ENCODE measurements around the gene GSG1. TPM values are rescaled to one million over a fixed set of nuclear protein-coding genes. Genes with fewer than 3 reads are reported as not detected.
A peak's percentile ranks its signal among the peaks of the same experiment; 100 is the strongest.

GSG1 gene
- total RNA-seq, 1 experiment from 2014 or later, result 0.28 TPM

DNA sequence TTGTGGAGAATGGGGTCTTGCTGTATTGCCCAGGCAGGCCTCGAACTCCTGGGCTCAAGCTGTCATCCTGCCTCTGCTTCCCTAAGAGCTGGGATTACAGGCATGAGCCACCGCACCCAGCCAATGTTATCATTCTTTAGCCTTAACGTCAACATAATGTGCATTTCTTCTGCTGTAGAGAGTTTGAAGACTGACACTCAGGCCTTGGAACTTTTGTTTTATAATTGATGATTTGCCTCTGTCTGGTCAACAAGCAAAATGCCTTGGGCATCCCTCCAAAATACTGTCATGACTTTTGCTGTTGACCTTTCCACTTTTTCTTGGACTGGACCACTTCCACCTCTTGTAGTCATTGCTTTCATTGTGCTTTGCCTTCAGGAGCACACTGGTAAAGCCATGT lies 30.3 kb downstream of the GSG1 start:
- Mint-ChIP-seq H3K4me3 (no peak overlapping the region), H3K4me1 (peaks cover 5% of the 10 kb centered on the region; the same call in 1 of the 2 replicates), H3K27me3 (ENCODE audit: low read depth) (no peaks in the 10 kb centered on the region), H3K9me3 (no peaks in the 10 kb centered on the region), H3K36me3 (peaks cover 75% of the 10 kb centered on the region), H3K27ac (0 out of 2 replicates have a peak overlapping the region, but pooled peaks have one; percentile 29)
- TF ChIP-seq ZNF121 (CRISPR knock-in tag; IDR thresholded peaks at IDR 0.05) (peak; percentile 47; the same call in 1 of the 2 replicates), NFYB (CRISPR knock-in tag; conservative IDR thresholded peaks at IDR 0.05; ENCODE audit: low read depth) (no peak), NFE2L1 (CRISPR knock-in tag; IDR thresholded peaks at IDR 0.05) (no peak), GTF2I (CRISPR knock-in tag; conservative IDR thresholded peaks at IDR 0.05) (no peak), SMAD4 (CRISPR knock-in tag; IDR thresholded peaks at IDR 0.05) (no peak), MAX (CRISPR knock-in tag; IDR thresholded peaks at IDR 0.05) (no peak)
- TF ChIP-seq, protein P1, sequence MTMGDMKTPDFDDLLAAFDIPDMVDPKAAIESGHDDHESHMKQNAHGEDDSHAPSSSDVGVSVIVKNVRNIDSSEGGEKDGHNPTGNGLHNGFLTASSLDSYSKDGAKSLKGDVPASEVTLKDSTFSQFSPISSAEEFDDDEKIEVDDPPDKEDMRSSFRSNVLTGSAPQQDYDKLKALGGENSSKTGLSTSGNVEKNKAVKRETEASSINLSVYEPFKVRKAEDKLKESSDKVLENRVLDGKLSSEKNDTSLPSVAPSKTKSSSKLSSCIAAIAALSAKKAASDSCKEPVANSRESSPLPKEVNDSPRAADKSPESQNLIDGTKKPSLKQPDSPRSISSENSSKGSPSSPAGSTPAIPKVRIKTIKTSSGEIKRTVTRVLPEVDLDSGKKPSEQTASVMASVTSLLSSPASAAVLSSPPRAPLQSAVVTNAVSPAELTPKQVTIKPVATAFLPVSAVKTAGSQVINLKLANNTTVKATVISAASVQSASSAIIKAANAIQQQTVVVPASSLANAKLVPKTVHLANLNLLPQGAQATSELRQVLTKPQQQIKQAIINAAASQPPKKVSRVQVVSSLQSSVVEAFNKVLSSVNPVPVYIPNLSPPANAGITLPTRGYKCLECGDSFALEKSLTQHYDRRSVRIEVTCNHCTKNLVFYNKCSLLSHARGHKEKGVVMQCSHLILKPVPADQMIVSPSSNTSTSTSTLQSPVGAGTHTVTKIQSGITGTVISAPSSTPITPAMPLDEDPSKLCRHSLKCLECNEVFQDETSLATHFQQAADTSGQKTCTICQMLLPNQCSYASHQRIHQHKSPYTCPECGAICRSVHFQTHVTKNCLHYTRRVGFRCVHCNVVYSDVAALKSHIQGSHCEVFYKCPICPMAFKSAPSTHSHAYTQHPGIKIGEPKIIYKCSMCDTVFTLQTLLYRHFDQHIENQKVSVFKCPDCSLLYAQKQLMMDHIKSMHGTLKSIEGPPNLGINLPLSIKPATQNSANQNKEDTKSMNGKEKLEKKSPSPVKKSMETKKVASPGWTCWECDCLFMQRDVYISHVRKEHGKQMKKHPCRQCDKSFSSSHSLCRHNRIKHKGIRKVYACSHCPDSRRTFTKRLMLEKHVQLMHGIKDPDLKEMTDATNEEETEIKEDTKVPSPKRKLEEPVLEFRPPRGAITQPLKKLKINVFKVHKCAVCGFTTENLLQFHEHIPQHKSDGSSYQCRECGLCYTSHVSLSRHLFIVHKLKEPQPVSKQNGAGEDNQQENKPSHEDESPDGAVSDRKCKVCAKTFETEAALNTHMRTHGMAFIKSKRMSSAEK (CRISPR knock-in tag; IDR thresholded peaks at IDR 0.05; ENCODE audit: borderline replicate concordance), result no peak
- DNase-seq (ENCODE audit: low spot score) (no peak), ATAC-seq (no peak)
- POLR2A ChIA-PET, result no interaction called here
- CTCF ChIA-PET, result interaction anchor here (0.8 kb wide), 1 partner anchor 49 kb away, joined by 3 read pairs; no protein-coding TSS in a partner anchor

DNA sequence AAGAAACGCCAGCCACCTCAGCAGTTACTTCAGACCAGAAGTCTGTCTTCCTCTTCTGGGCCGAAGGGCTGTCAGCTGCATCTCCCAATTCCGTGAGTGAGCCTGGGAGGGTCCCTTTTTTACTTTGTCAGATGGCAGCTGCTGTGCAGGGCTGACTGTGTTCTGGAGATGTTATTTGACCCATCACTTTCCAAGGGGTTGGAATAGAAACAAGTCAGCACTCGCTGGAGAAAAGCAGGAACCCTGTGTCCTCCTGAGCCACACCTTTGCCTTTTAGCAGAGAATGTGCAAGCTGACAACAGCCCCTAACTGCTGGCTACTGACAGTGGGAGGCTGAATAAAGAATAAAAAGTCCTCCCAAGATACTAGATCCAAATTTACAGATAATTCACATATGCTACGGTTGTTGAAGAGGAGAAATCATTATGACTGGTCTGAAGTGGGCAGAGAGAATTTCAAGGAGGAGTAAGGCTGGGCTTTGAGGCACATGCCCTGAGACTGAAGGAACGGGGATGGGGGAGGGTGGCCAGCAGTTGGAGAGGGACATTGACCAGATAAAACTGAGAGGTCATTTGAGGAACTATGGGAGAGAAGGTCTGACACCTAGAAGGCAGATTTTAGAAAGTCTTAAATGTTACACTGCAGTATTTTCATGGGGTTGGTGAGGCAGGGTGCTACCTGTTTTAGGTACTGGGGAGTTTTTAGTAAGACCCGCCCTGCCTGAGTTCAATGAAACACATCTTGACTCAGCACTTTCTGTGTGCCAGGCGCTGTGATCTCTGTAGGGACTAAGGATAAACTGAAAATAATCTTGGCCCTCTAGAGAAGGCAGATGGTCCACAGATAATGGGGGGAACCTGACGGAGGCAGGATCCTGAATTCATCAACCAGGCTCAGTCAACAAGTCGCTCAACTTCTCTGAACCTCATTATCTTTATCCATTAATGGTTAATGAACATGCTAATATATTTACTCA lies 31.9 kb downstream of the GSG1 start:
- ATAC-seq (no peak), DNase-seq (ENCODE audit: low spot score) (no peak)
- Mint-ChIP-seq H3K27ac (peak overlapping the region; percentile 15), H3K27me3 (ENCODE audit: low read depth) (no peaks in the 10 kb centered on the region), H3K9me3 (no peaks in the 10 kb centered on the region), H3K4me1 (peaks cover 5% of the 10 kb centered on the region; the same call in 1 of the 2 replicates), H3K36me3 (peaks cover 72% of the 10 kb centered on the region), H3K4me3 (no peak overlapping the region)
- POLR2A ChIA-PET, result no interaction called here
- TF ChIP-seq GABPB1 (CRISPR knock-in tag; IDR thresholded peaks at IDR 0.05) (no peak), HMGA2 (CRISPR knock-in tag; IDR thresholded peaks at IDR 0.05) (no peak), ZNF396 (CRISPR knock-in tag; IDR thresholded peaks at IDR 0.05; ENCODE audit: borderline replicate concordance) (no peak)
- CTCF ChIA-PET, result no interaction called here

GRCh38 chr12:13069380-13069779 lies 34.1 kb downstream of the GSG1 start:
- Mint-ChIP-seq H3K27me3 (ENCODE audit: low read depth) (no peaks in the 10 kb centered on the region), H3K9me3 (no peaks in the 10 kb centered on the region), H3K36me3 (peaks cover 61% of the 10 kb centered on the region), H3K27ac (no peak overlapping the region), H3K4me3 (no peak overlapping the region), H3K4me1 (no peaks in the 10 kb centered on the region)
- POLR2A ChIA-PET, result no interaction called here
- DNase-seq (ENCODE audit: low spot score), result no peak
- CTCF ChIA-PET, result interaction anchor here (1.1 to 1.3 kb wide), 2 partner anchors 10 to 83 kb away, joined by 3 to 4 read pairs; no protein-coding TSS in a partner anchor
- no peak for ATAC-seq
- TF ChIP-seq FOXP1 (CRISPR knock-in tag; IDR thresholded peaks at IDR 0.05; ENCODE audit: borderline replicate concordance) (no peak), SOX15 (CRISPR knock-in tag; IDR thresholded peaks at IDR 0.05) (no peak), MLX (CRISPR knock-in tag; IDR thresholded peaks at IDR 0.05) (no peak), MAX (CRISPR knock-in tag; IDR thresholded peaks at IDR 0.05) (no peak), STAT6 (CRISPR knock-in tag; conservative IDR thresholded peaks at IDR 0.05; ENCODE audit: low read depth) (no peak), NFE2L1 (CRISPR knock-in tag; IDR thresholded peaks at IDR 0.05) (no peak), ZNF425 (CRISPR knock-in tag; conservative IDR thresholded peaks at IDR 0.05) (no peak), FOXJ3 (CRISPR knock-in tag; IDR thresholded peaks at IDR 0.05; ENCODE audit: borderline replicate concordance) (no peak), ATF3 (CRISPR knock-in tag; conservative IDR thresholded peaks at IDR 0.05) (no peak)

All from WTC11 (cell line).